NOMO-1 treated with DMSO at 0.1 percent for 48 hours (cell line): Measurements from ENCODE around the gene OR2S2.

Source experiments
- DNase-seq: peaks from one replicate; lab custom pipeline; 2025; ENCODE audit not compliant: unreplicated experiment; lab: John Stamatoyannopoulos, UW

The OR2S2 gene

DNA sequence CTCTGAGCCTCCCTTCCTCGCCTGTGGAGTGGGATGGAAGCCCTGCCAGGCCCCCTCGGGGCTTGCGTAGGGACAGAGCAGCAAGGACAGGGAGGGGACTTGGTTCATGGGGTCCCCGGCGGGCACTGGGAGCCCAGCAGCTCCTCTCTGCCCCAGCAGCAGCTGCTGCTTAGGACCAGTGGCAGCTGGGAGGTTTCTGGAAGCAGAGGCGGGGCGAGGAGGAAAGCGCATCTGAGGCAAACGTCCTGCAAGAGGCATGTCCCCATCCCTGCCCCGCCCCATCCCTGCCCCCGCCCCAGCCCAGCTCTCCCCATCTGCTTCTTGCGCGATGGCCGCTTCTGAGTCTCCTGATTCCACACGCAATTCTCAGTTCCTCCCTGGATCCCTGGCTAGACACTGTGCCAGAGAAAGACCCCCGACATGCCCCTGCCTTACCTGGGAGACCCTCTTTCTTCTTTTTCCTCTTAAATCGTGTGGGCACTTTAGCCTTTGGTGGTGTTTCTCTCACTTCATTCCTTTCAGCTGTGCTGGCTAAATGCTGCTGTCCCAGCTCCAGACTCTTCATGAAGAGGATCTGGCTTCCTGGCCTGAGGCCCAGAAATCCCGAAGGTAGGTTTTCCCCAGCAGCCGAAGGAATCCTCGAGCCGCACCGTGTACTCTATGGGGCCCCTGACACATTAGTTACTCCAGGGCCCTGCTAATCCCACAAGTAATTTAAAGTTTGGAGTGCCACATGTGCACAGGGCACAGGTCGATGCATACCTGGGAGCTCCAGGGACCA, 4.4 kb upstream of the OR2S2 start:
- no peak for DNase-seq

DNA sequence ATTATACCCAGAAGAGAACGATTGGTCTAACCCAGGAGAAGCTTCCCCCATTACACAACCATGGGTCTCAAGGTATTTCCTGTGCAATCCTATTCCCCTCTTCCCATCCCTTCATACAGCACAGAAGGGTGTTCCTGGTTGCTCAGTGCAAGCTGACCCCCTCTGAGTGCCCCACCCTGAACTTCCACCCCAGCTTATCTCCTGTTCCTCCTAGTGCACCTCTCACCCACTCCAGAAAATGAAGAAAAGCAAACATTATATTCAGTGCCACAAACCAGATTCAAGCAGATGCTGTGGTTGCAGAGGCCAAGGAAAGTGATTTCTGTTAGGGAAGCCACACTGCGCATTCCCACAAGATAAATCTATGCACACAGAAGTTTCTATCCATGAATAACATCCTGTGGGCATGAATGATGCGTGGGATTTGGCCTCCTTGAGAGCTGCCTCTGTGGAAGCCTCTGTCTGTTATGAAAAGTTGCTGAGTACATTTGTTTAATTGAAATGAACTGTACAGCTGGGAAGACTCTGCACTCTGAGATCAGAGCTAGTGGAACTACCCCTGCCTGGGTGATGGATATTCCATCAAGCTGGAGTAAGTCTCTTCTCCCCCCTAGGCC, 2.2 kb upstream of the OR2S2 start:
- DNase-seq, result no peak

DNA sequence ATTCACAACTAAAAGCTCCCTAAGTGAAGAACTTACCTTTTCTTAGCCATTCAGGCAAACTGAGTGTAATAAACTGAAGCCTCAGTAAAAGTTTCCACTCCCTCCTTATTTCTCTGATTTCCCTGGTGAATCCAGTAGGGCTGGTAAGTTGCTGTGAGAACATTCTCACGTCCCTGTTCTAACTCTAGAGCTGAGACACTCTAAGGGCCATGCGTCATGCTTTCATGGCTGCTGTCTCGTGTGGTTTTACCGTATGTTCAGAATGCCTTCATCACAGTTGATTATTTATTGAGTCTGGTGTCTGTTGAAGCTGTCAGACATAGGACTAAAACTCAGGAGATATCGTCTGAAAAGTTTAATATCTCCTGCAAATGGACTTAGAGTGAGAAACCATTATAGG, 1.3 kb downstream of the OR2S2 start:
- DNase-seq, result no peak

DNA sequence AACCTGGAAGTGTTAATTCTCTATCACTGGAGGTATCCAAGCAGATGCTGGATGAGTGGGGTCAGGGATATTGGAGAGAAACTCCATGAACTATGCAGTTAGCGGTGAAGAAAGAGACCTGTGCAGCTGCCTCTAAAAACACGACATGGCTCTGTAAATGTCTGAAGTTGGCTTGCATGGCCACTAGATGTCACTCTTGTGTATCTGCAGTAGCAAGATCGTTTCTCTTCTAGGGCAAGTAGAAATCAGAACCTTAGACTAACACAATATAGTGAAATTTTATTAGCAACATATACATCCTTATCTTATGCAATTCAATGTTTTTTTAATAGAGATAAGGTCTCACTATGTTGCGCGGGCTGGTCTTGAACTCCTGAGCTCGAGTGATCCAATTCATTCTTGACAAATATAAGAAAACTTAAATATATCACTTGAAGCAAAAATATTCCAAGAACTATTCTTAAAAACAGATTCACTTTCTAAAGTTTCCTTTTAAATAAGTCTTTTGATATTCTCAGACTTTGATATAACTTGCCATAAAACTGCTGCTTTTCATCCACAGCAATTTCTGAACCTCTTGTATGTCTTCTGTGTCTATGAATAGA, 2.9 kb downstream of the OR2S2 start:
- peak; percentile 92 for DNase-seq

DNA sequence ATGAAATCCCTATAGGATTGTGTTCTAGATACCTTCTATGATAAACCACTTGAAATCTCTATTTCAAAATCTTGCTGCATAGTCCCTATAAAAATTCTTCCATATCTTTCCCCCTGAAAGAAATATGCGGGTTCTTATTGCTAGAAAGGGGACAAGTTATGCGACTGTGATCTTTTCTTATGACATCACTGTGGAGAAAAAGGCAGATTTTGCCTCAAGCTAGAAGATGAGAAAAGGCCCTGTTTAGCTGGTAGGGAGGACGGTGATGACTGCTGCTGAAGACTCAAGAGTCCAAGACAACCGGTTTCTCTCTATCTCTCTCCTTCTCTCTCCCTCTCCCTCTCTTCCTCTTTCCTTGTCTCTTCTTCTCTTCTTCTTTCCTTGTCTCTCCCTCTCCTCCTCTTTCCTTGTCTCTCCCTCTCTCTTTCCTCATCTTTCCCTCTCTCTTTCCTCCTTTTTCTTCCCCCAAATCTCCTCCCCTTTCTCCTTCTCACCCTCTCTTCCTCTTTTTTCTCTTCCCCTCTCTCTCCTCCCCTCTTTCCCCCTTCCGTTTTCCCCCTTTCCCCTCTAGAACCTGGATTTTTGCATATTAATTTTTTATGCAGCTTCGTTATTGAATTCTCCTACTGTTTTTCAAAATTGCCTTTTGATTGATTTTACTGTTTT, 5.3 kb downstream of the OR2S2 start:
- DNase-seq, result no peak

DNA sequence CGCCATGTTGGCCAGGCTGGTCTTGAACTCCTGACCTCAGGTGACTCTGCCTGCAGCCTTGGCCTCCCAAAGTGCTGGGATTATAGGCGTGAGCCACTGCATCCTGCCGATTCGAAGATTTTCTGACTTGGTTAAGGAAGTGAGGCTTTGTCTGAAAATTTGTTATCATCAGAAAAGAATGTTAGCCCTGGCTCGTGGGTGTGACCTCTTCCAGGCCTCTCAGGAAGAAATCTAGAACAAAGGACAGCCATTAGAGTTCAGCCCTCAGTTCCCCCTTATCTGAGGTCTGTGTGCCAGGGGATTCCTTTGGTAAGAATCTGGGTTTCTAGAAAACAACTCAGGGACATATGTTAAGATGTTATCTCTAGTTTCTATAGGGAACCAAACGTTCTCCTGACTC, 6.2 kb downstream of the OR2S2 start:
- DNase-seq, result no peak

DNA sequence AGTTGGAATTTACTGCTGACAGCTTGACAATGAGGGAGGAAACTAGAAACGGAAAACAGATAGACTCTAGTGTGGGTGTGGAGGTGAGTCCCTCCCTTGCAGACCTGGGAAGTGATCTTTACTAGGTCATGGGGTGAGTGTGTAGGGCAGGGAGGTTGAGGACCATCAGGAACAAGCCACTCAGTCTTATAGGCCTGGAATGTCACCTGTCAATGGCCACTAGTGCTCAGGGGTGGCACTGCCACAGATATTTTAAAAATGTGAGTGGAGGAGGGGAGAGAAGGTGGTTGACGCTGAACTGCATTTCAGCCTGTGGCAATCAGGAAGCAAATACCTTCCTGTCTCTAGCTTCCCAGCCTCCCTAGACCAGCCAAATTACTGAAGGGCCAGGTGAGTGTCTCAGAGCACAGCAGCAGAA, 9.0 kb downstream of the OR2S2 start:
- DNase-seq, result no peak

DNA sequence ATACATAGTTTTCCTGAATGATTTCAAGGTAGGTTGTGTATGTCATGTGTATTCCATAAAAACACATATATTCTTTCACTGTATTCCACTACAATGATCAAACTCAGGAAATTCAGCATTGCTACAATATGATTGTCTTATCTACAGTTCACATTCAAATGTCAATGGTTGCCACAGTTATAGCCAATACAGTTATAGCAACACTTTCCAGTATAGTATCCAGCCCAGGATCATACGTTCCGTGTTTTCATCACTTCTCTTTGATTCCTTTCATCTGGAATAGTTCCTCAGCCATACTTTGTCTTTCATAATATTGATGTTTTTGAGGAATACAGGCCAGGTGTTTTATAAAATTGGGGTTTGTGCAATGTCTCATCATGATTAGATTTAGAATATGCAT, 9.5 kb downstream of the OR2S2 start:
- DNase-seq, result no peak

DNA sequence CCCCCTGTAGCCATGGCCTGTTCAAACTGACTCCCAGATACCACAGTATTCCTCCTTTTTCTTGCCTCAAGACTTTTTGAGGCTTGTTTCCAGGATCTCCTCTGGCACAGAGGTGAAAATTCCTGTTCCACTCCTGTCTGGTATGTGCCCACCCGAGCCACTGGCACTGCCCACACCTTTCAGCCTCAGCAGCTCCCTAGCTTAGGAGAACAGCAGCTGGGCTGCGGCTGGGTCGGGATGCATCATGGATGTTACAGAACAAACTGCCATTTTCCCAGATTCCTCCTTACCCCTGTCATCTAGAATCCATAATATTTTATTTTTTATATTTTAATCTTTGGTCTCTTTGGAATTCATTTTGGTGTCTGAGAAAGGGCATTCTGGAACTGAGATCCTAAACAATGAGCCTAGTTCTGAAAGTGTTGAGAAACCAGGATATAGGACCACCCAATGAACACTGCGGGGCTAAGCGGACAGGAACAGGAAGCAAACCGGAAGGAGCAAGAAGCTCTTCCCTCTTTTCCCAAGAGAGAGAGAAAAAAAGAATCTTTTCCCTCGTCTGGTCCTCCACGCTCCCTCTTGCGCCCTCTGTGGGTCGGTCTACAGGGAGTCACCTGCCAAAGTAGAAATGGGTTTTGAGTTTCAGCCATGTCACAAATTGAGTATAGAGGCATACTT, 12.5 kb downstream of the OR2S2 start:
- peak; percentile 72 for DNase-seq

DNA sequence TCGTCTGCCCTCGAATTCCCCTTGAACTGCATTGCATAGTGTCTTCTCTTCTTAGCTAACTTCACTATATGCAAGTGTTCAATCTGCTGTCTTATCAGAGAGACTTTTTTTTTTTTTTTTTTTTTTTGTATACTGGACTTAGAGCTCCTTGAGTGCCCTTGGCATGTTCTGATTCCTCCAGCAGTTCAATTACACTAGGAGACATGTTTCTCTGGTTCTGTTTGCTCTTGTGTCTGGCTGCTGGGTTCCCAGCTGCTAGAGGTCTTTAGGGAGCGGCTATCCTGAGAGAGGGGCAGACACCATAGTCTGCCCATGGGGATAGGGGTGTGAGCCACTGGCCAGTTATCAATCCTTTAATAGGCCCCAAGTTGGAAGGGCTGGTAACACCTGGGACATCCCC, 13.1 kb downstream of the OR2S2 start:
- no peak for DNase-seq

DNA sequence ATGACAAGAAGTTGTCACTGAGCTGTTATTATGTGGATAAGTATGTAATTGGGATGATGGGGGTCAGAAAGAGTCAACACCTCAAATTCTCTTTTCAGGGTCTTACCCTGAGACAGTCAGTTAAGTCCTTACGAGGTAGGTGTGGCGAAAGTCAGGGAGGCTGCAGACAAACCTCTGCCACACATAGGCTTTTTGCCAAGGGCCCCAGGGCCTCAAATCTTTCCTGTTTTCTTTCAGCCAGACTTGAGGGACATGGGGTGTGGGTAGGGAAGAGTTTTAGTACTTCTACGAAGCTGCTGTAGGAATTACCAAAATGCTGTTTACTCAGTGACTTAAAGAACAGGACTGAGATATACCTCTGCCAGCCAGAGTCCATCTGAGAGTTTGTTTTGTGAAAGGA, 13.8 kb downstream of the OR2S2 start:
- no peak for DNase-seq

DNA sequence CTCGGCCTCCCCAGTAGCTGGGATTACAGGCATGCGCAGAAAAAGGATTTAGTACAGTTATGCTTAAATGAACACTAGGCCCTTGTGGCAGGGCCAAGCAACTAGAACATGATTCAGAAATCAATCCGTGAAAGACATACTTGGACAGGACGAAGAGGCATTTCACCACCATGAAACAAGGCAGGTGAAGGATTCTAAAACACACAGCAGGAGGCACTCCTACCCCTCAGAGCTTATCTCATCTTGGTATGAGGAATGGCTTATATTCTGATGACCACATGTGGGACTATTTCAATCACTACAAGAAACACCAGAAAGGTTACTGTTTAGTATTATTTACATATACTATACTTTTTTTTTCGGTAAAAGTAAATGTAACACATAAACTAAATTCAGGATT, 15.7 kb downstream of the OR2S2 start:
- no peak for DNase-seq

DNA sequence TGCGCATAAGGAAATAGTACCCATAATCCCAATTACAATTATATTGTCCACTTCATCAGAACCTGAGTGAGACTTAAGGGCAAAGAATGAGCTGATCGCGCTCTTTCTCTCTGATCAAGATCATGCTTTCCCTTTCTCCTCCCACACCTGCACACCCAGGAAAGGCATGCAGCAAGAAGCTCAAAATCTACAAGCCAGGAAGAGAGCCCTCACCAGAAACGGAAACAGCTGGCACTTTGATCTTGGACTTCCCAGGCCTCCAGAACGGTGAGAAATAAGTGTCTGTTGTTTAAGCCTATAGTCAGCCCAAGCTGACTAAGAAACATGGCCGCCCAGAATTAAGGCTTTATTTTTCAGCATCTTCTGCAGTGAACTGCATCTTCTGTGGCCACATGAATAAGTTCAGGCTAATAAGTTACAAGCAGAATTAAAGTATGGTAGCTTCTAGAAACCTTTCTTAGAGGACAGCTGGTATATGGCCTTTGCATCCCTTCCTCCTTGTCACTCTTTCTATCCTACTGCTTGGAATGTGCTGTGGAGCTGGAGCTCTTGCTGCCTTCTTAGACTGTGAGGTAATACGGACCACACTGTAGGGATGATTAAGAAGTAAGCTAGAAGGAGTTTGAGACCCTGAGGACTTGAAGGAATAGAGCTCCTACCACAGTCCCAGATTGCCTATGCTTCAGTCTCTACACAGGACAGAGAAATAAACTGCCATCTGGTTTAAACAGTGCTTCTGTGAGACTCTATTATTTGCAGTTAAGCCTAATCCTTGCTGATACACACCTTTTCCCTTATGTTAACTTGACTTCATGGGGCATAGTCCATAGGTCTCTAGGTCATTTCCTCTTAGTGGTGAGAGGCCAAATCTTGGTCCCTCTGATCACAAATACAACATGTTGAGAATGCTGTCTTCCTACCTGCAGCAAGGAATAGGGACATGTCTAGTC, 17.2 kb downstream of the OR2S2 start:
- no peak for DNase-seq

DNA sequence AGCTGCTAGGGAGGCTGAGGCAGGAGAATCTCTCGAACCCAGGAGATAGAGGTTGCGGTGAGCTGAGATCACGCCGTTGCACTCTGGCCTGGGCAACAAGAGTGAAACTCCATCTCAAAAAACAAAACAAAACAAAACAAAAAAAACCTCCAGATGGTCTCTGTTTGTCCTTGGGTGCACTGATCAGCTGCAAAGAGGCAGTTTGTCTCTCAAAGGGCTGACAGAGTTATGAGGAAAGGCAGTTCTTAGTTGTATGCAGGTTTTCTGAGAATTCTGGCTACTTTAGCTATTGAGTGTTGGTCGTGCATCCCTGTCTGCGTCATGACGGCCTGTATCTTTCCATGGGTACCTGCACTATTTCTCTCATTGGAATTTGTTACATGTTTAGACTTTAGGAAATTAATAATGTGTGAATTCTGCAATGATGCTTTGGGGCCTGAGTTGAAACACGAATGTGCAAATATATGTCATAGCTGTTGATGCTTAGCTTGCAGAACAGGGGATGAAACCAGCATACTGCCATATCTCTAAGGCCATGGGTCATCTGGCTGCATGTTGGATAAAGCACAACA, 18.2 kb downstream of the OR2S2 start:
- no peak for DNase-seq

DNA sequence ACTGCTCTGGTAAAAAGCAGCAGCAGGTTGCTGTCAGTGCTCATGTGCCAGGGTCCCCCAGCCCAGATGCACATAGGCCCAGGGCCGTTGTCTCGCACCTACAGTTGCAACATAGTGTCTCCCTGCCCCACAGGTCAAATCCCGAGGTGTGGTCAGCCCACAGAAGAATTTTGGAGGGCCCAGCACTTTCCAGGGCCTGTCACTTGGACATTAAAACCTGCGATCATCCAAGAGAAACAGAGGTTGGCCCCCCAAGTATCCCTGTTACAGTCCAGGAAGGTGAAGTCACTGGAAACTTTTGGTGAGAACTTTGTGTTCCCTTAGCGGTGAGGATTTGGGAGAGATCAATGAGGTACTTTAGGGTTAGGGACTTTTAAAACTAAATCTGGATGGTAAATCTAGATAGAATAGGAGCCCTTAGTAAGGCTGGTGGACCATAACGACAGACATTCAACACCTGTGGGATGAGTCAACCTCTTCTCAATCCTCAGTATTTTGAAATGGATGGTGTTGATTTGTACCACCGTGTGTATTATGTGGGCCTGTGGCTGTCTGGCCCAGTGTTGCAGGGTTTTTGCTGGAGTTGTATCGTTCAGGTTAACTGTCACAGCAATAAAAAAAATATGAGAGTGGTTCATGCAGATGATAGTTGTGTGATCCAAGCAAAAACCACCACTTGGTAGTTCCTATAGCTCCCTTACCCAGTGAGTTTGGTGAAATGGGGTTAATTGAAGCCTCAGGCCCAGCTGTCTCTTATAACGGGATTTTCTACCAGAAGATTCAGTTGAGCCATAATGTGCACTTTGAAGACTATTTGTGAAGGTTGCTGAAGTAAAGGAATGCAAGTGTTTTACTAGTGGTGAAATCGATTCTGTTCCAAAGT, 19.2 kb downstream of the OR2S2 start:
- no peak for DNase-seq

DNA sequence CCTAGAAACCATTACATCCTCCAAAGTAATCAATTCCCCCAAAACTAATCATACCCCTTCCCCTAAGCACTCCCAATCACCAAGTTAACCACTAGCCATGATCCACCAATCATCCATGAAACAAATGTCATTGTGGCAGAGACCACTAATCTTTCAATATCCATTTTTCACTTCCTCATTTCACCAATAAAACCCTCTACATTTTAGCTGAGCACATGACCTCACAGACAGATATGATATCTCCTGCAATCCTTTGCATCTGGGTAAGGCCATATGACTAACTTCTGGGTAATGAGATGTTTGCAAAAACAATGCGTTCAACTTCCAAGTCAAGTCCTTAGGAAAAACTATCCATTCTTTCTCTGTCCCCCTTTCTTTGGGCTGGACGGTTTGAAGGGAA, 20.7 kb downstream of the OR2S2 start:
- DNase-seq, result peak; percentile 95

DNA sequence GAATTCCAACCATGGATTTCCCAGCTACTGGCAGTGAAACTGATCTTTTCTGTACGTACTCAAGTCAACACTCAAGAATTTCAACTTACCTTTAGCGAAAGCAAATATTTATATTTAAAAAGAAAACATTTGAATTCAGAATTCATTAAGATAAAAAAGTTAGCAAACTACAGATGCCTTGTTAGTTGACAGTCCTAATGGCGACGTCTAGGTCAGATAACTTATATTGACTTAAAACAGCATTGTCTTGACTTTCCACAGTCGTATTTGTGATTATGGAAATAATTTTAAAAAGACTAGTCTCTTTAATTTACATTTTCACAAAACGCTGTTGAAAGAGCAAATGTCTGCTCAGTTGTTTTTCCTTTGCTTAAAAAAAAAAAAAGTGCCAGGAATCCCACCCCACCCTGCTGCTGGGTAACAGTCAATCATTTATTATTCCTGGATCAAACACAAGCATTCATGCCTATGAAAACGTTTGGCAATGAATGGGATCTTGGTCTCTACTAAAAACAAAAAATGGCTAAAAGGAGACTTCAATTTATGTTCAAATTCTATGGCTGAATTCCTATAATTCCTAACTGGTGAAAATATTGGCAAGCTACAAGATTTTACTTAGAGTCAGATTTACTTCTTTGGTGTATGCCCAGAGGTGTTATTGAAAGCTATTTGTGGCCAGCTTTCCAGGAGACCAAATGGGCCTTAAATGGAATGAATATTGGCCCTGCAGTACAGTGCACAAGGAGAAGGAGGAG, 22.0 kb downstream of the OR2S2 start:
- no peak for DNase-seq

DNA sequence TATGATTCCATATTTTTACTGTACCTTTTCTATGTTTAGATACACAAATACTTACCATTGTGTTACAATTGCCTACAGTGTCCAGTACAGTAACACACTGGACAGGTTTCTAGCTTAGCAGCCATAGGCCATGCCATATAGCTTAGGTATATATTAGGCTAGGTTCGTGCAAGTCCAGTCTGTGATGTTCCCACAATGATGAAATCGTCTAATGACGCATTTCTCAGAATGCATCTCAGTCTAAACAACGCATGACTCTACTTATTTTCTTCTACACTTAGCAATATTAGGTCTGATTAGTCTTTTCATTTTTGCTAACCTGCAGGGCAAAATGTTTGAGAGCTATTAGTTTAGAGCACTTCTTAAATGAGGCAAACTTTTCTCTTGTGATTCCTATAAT, 22.7 kb downstream of the OR2S2 start:
- no peak for DNase-seq
